ENCODE data around the gene LRRN2.

The LRRN2 gene

GRCh38 chr1:204617256-204618147 is 68.0 kb downstream of the LRRN2 start:
- no peak overlapping the region for H3K4me3 ChIP-seq (replicated peaks; ENCODE audit: low read depth, low read length)
- TF ChIP-seq, protein P1, sequence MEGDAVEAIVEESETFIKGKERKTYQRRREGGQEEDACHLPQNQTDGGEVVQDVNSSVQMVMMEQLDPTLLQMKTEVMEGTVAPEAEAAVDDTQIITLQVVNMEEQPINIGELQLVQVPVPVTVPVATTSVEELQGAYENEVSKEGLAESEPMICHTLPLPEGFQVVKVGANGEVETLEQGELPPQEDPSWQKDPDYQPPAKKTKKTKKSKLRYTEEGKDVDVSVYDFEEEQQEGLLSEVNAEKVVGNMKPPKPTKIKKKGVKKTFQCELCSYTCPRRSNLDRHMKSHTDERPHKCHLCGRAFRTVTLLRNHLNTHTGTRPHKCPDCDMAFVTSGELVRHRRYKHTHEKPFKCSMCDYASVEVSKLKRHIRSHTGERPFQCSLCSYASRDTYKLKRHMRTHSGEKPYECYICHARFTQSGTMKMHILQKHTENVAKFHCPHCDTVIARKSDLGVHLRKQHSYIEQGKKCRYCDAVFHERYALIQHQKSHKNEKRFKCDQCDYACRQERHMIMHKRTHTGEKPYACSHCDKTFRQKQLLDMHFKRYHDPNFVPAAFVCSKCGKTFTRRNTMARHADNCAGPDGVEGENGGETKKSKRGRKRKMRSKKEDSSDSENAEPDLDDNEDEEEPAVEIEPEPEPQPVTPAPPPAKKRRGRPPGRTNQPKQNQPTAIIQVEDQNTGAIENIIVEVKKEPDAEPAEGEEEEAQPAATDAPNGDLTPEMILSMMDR (IDR thresholded peaks at IDR 0.05; ENCODE audit: low read length, missing control alignments), result no peak
- no peak for DNase-seq (ENCODE audit: low read depth)

GRCh38 chr1:204616641-204617040 is 68.9 kb downstream of the LRRN2 start:
- H3K4me3 ChIP-seq (replicated peaks; ENCODE audit: low read depth, low read length), result no peak overlapping the region
- TF ChIP-seq, protein P1 (IDR thresholded peaks at IDR 0.05; ENCODE audit: low read length, missing control alignments), result no peak
- no peak for DNase-seq (ENCODE audit: low read depth)

DNA sequence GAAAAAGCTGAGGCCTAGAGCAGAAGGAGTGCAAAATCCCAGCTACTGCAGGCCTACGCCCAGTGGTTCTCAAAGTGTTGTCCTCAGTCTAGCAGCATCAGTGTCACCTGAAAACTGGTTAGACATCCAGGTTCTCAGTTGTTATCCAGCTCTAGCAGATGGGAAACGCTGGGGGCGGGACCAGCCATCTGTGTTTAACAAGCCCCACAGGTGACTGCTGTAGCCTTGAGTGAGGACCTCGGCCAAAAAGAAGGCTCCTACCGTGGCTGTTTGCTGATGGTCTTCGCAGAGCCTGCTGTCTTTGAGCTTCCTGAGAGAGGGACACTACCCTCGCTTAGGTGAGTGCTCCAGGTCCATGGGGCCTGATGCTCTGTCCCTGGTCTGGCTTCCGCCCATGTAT is 69.7 kb downstream of the LRRN2 start:
- no peak overlapping the region for H3K4me3 ChIP-seq (replicated peaks; ENCODE audit: low read depth, low read length)
- no peak for DNase-seq (ENCODE audit: low read depth)
- TF ChIP-seq, protein P1 (IDR thresholded peaks at IDR 0.05; ENCODE audit: low read length, missing control alignments), result no peak

- TF ChIP-seq, protein P1 (IDR thresholded peaks at IDR 0.05; ENCODE audit: low read length, missing control alignments), result no peak
- H3K4me3 ChIP-seq (replicated peaks; ENCODE audit: low read depth, low read length), result no peak overlapping the region
- DNase-seq (ENCODE audit: low read depth), result no peak
Measured at GRCh38 chr1:204613636-204614035, 71.9 kb downstream of the LRRN2 start.

- TF ChIP-seq, protein P1 (IDR thresholded peaks at IDR 0.05; ENCODE audit: low read length, missing control alignments), result no peak
- DNase-seq (ENCODE audit: low read depth), result no peak
- H3K4me3 ChIP-seq (replicated peaks; ENCODE audit: low read depth, low read length), result no peak overlapping the region
Measured at GRCh38 chr1:204612326-204612725, 73.2 kb downstream of the LRRN2 start.

DNA sequence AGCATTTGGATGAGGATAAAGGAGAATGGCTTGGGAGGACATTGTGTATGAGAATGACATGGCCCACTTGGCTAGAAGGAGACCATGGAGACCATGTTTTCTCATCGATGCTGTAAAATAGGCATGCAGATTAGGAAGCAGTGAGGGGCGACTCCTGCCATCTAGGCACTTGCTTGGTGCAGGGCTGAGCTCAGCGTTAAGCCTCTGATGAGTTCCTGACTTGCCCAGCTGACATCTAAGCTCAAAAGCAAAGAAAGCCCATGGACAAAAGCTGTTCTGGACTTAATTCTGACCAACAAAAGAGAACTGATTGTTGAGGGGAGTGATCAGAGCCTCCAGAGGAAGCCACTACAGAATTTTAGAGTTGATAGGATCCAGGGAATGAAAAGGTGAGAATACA is 74.5 kb downstream of the LRRN2 start:
- no peak for DNase-seq (ENCODE audit: low read depth)
- TF ChIP-seq, protein P1 (IDR thresholded peaks at IDR 0.05; ENCODE audit: low read length, missing control alignments), result no peak
- H3K4me3 ChIP-seq (replicated peaks; ENCODE audit: low read depth, low read length), result no peak overlapping the region

- DNase-seq (ENCODE audit: low read depth), result no peak
- no peak overlapping the region for H3K4me3 ChIP-seq (replicated peaks; ENCODE audit: low read depth, low read length)
- TF ChIP-seq, protein P1 (IDR thresholded peaks at IDR 0.05; ENCODE audit: low read length, missing control alignments), result no peak
Measured at GRCh38 chr1:204607910-204608309, 77.6 kb downstream of the LRRN2 start.

Measured in fibroblast of pulmonary artery (primary cell).